ENCODE data around the gene KCNT1.
"Not testable (repeated sequence)": the region's sequence is repeated elsewhere in the genome, so short reads cannot be mapped to it uniquely, and the experiment has no call there.

DNA sequence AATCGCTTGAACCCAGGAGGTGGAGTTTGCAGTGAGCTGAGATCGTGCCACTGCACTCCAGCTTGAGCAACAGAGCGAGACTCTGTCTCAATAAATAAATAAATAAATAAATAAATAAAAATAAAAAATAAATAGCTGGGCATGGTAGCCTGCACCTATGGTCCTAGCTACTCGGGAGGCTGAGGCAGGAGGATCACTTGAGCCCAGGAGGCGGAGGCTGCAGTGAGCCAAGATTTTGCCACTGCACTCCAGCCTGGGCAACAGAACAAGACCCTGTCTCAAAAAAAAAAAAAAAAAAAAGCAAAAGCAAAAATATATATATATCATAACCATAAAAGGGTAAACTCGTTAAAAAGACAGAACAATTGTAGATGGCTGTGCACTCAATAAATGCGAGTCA lies 29.2 kb upstream of the KCNT1 start:
- TF ChIP-seq, protein P1, sequence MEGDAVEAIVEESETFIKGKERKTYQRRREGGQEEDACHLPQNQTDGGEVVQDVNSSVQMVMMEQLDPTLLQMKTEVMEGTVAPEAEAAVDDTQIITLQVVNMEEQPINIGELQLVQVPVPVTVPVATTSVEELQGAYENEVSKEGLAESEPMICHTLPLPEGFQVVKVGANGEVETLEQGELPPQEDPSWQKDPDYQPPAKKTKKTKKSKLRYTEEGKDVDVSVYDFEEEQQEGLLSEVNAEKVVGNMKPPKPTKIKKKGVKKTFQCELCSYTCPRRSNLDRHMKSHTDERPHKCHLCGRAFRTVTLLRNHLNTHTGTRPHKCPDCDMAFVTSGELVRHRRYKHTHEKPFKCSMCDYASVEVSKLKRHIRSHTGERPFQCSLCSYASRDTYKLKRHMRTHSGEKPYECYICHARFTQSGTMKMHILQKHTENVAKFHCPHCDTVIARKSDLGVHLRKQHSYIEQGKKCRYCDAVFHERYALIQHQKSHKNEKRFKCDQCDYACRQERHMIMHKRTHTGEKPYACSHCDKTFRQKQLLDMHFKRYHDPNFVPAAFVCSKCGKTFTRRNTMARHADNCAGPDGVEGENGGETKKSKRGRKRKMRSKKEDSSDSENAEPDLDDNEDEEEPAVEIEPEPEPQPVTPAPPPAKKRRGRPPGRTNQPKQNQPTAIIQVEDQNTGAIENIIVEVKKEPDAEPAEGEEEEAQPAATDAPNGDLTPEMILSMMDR (IDR thresholded peaks at IDR 0.05) = not testable (repeated sequence)
- TF ChIP-seq MAZ (IDR thresholded peaks at IDR 0.05; ENCODE audit: borderline replicate concordance, low read depth, low read length); RFX5 (IDR thresholded peaks at IDR 0.05): not testable (repeated sequence)
